Activated CD4-positive, alpha-beta memory T cell treated with anti-CD3 and anti-CD28 coated beads for 36 hours (primary cell): ENCODE data around the gene DHX58. TPM values are rescaled to one million over a fixed set of nuclear protein-coding genes. Genes with fewer than 3 reads are reported as not detected.

Source experiments
- CTCF ChIA-PET: fragments of 350-600 bp; sonication (Branson Sonifier 250); formaldehyde crosslinking; loops from one replicate; lab custom pipeline; 2021; ENCODE audit warnings: antibody characterized with exemption, inconsistent platforms; lab: Charles Lee
- POLR2A ChIA-PET: fragments of 350-600 bp; sonication (Branson Sonifier 250); formaldehyde crosslinking; loops from one replicate; lab custom pipeline; 2021; ENCODE audit warnings: antibody characterized with exemption; lab: Charles Lee
- DNase-seq: peaks from one replicate; pipeline ENCODE4 v3.0.0-alpha.2; 2020
- H3K27ac Mint-ChIP-seq: one replicate; pipeline ENCODE4 v1.8.0; 2021; ENCODE audit warnings: mixed read lengths
- H3K27me3 Mint-ChIP-seq: one replicate; pipeline ENCODE4 v1.8.0; 2021; ENCODE audit warnings: mixed read lengths
- H3K36me3 Mint-ChIP-seq: one replicate; pipeline ENCODE4 v1.8.0; 2021; ENCODE audit warnings: mixed read lengths
- H3K4me1 Mint-ChIP-seq: one replicate; pipeline ENCODE4 v1.8.0; 2021; ENCODE audit warnings: low read depth, mixed read lengths
- H3K4me3 Mint-ChIP-seq: one replicate; pipeline ENCODE4 v1.8.0; 2021; ENCODE audit warnings: mild to moderate bottlenecking, mixed read lengths
- H3K9me3 Mint-ChIP-seq: one replicate; pipeline ENCODE4 v1.8.0; 2021; ENCODE audit warnings: mixed read lengths
- intact Hi-C: fragments of 100-400 bp; cut with micrococcal nuclease; formaldehyde crosslinking; loops from one replicate; pipeline ENCODE4 v1.15.1; 2023
- total RNA-seq, 2 experiments: library from RNA; stranded (reverse); gene quantifications; one replicate each; pipeline ENCODE4 v1.2.3, GENCODE V29; 2021

The DHX58 gene
- total RNA-seq, 2 experiments from 2014 or later = 38.1 to 38.4 TPM

- H3K9me3 Mint-ChIP-seq = no peaks in the 10 kb centered on the region
- peaks cover 5% of the 10 kb centered on the region for H3K4me1 Mint-ChIP-seq
- POLR2A ChIA-PET = no interaction called here
- intact Hi-C loops = no loop called here
- no peaks in the 10 kb centered on the region for H3K36me3 Mint-ChIP-seq
- no peak overlapping the region for H3K27ac Mint-ChIP-seq
- no peak overlapping the region for H3K4me3 Mint-ChIP-seq
- DNase-seq = no peak
- CTCF ChIA-PET = interaction anchor here (1.5 to 2.8 kb wide), 2 partner anchors 41 to 98 kb away, joined by 3 to 7 read pairs; no protein-coding TSS in a partner anchor
- peaks cover 7% of the 10 kb centered on the region for H3K27me3 Mint-ChIP-seq
These were observed 52.3 kb downstream of the DHX58 start for GRCh38 chr17:42060231-42060630.

DNA sequence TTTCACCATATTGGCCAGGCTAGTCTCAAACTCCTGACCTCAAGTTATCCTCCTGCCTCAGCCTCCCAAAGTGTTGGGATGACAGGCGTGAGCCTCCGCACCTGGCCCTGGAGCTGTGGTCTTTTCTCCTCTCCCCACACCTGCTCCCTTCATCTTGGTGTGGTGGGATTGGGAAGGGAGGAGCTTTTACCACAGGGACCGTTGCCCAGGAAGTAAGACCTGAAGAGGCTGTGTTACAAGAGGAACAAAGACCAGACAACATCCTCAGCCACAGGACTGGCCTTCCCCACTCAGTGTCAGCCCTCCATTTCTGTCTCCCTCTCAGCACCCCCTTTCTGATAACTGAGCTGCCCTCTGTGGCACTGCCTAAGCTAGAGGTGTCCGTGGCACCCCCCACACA lies 52.7 kb downstream of the DHX58 start:
- no peak overlapping the region for H3K4me3 Mint-ChIP-seq
- no peaks in the 10 kb centered on the region for H3K9me3 Mint-ChIP-seq
- no peak for DNase-seq
- no peaks in the 10 kb centered on the region for H3K36me3 Mint-ChIP-seq
- ChIA-PET CTCF (interaction anchor here (2.8 kb wide), 1 partner anchor 42 kb away, joined by 7 read pairs; no protein-coding TSS in a partner anchor), POLR2A (no interaction called here)
- H3K4me1 Mint-ChIP-seq = peaks cover 5% of the 10 kb centered on the region
- no peak overlapping the region for H3K27ac Mint-ChIP-seq
- intact Hi-C loops = no loop called here
- peaks cover 11% of the 10 kb centered on the region for H3K27me3 Mint-ChIP-seq

GRCh38 chr17:42058063-42058462 lies 54.5 kb downstream of the DHX58 start:
- Mint-ChIP-seq H3K27ac (no peak overlapping the region), H3K27me3 (peaks cover 22% of the 10 kb centered on the region), H3K4me1 (no peaks in the 10 kb centered on the region), H3K4me3 (no peak overlapping the region), H3K36me3 (no peaks in the 10 kb centered on the region), H3K9me3 (no peaks in the 10 kb centered on the region)
- intact Hi-C loops = no loop called here
- no peak for DNase-seq
- ChIA-PET CTCF (interaction anchor here (1.6 kb wide), 1 partner anchor 9 kb away, joined by 4 read pairs; no protein-coding TSS in a partner anchor), POLR2A (no interaction called here)

GRCh38 chr17:42056635-42057034 lies 55.9 kb downstream of the DHX58 start:
- DNase-seq = no peak
- no peak overlapping the region for H3K27ac Mint-ChIP-seq
- ChIA-PET POLR2A (no interaction called here), CTCF (interaction anchor here (1.0 to 2.5 kb wide), 4 partner anchors 11 to 45 kb away, joined by 3 to 10 read pairs (median 4); partner anchors contain the start of gene NKIRAS2)
- intact Hi-C loops = no loop called here
- H3K27me3 Mint-ChIP-seq = peaks cover 33% of the 10 kb centered on the region
- H3K4me1 Mint-ChIP-seq = no peaks in the 10 kb centered on the region
- H3K36me3 Mint-ChIP-seq = no peaks in the 10 kb centered on the region
- H3K4me3 Mint-ChIP-seq = no peak overlapping the region
- no peaks in the 10 kb centered on the region for H3K9me3 Mint-ChIP-seq

DNA sequence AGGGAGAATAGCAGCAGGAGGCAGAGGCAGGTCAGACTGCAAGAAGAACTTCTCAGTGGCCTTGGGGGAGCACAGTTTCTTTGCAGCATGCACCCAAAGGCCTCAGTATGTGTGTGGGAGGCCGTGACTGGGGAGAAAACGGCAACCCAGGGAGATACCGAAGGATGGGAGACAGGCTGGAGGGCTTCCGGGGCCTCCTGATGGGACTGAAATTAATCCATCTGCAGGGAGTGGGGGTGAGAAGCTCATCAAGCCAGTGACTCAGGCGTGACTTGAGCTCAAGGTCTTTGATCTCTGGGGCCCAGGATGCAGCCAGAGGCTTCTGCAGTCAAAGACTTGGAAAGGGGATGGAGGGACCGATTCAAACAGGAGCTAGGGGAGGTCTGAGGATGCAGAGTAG lies 57.0 kb downstream of the DHX58 start:
- Mint-ChIP-seq H3K27me3 (peaks cover 42% of the 10 kb centered on the region), H3K36me3 (no peaks in the 10 kb centered on the region), H3K27ac (no peak overlapping the region), H3K4me3 (no peak overlapping the region), H3K9me3 (no peaks in the 10 kb centered on the region), H3K4me1 (peaks cover 3% of the 10 kb centered on the region)
- ChIA-PET CTCF (interaction anchor here (1.1 to 2.5 kb wide), 3 partner anchors 12 to 46 kb away, joined by 3 to 10 read pairs (median 6); no protein-coding TSS in a partner anchor), POLR2A (no interaction called here)
- no peak for DNase-seq
- intact Hi-C loops = no loop called here

DNA sequence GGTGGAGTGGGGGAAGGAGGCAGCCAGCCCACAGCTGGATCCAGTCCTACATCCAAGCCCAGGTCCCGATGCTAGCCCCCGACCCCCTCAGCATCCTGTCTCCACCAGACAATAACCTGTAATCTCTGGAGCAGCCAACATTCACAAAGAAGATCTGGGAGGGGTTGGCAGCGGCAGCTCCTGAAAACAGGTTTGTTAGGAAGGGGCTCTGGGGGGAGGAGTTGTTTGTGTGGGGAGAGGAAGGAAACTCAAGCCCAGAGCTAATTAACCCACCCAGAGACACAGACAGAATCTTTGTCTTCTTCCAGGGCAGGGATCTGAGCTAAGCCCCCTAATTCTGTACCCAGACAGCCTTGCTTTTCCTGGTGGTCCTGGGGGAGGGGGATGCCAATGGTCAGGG lies 57.5 kb downstream of the DHX58 start:
- no peaks in the 10 kb centered on the region for H3K9me3 Mint-ChIP-seq
- ChIA-PET CTCF (interaction anchor here (1.9 to 2.5 kb wide), 2 partner anchors 12 to 30 kb away, joined by 6 to 10 read pairs; no protein-coding TSS in a partner anchor), POLR2A (no interaction called here)
- H3K27ac Mint-ChIP-seq = no peak overlapping the region
- peaks cover 4% of the 10 kb centered on the region for H3K4me1 Mint-ChIP-seq
- H3K27me3 Mint-ChIP-seq = peaks cover 42% of the 10 kb centered on the region
- DNase-seq = no peak
- intact Hi-C loops = no loop called here
- H3K36me3 Mint-ChIP-seq = no peaks in the 10 kb centered on the region
- H3K4me3 Mint-ChIP-seq = no peak overlapping the region

GRCh38 chr17:42053731-42054500 lies 58.6 kb downstream of the DHX58 start:
- no peak for DNase-seq
- ChIA-PET POLR2A (no interaction called here), CTCF (interaction anchor here (0.6 to 2.5 kb wide), 4 partner anchors 14 to 91 kb away, joined by 4 to 10 read pairs (median 4); no protein-coding TSS in a partner anchor)
- Mint-ChIP-seq H3K4me3 (no peak overlapping the region), H3K36me3 (no peaks in the 10 kb centered on the region), H3K9me3 (no peaks in the 10 kb centered on the region), H3K27me3 (peaks cover 42% of the 10 kb centered on the region), H3K4me1 (peaks cover 6% of the 10 kb centered on the region), H3K27ac (no peak overlapping the region)
- intact Hi-C loops = no loop called here

DNA sequence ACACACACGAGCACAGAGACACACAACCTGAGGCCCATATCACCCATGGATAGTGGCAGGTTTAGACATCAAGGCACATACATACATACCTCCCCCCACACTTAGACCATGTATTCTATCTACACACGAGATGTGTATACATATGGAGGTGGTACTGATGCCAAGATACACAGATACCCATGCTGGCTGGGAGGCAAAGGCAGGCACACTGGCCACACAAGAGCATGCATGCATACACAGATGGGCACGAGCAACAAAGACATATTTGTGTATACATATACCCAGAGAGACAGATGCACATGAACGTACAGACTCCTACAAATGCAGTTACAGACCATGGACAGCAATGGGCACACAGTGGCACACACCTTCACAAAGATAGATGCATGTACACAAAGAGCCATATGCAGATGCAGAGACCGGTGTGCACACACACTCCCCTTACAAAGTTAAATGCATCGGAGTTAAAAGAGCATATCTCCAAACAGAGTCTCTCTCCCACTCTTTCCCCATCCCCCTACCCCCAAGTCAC lies 60.1 kb downstream of the DHX58 start:
- Mint-ChIP-seq H3K4me3 (no peak overlapping the region), H3K27ac (no peak overlapping the region), H3K36me3 (no peaks in the 10 kb centered on the region), H3K9me3 (no peaks in the 10 kb centered on the region), H3K27me3 (peaks cover 42% of the 10 kb centered on the region), H3K4me1 (peaks cover 6% of the 10 kb centered on the region)
- POLR2A ChIA-PET = no interaction called here
- intact Hi-C loops = no loop called here
- CTCF ChIA-PET = interaction anchor here (2.1 kb wide), 1 partner anchor 28 kb away, joined by 11 read pairs; no protein-coding TSS in a partner anchor
- no peak for DNase-seq

DNA sequence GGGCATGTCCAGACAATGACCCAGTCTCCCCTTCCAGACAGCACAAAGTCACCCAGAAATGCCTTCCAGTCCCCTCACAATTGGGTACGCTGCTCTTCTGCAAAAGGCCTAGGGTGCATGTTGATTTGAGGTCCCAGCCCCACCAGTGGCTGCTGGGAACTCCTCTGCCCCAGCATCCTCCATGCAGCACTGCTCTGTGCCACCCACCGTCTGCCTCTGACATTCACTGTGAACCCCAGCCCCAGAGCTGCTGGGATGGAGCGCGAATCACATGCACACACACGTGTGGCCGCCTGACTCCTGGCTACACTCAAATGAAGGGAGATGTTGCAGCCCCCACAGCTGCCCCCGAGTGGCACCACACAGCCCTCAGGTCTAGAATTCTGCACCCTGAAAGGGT lies 60.9 kb downstream of the DHX58 start:
- H3K36me3 Mint-ChIP-seq = no peaks in the 10 kb centered on the region
- peaks cover 6% of the 10 kb centered on the region for H3K4me1 Mint-ChIP-seq
- H3K27ac Mint-ChIP-seq = no peak overlapping the region
- POLR2A ChIA-PET = no interaction called here
- H3K4me3 Mint-ChIP-seq = no peak overlapping the region
- H3K9me3 Mint-ChIP-seq = no peaks in the 10 kb centered on the region
- DNase-seq = no peak
- H3K27me3 Mint-ChIP-seq = peaks cover 42% of the 10 kb centered on the region
- intact Hi-C loops = no loop called here
- CTCF ChIA-PET = interaction anchor here (1.3 to 2.1 kb wide), 2 partner anchors 27 to 34 kb away, joined by 4 to 11 read pairs; partner anchors contain the start of gene DNAJC7

Other genes with a start within 250 kb of the DHX58 start
- gene KLHL11, start 247.3 kb downstream of the DHX58 start, total RNA-seq = 10 to 100 TPM; 23.6 to 25.2 TPM
- gene ACLY, start 193.8 kb downstream of the DHX58 start, total RNA-seq = 100 to 1,000 TPM; 186 to 203 TPM
- gene ODAD4, start 182.1 kb downstream of the DHX58 start, total RNA-seq = 1 to 10 TPM in 1 of 2 experiments, under 1 TPM in 1; 0.77 to 1.4 TPM
- gene CNP, start 145.9 kb downstream of the DHX58 start, total RNA-seq = 10 to 100 TPM; 66.6 to 68.0 TPM
- 10 to 100 TPM; 79.7 to 80.9 TPM for gene DNAJC7, start 95.3 kb downstream of the DHX58 start, total RNA-seq
- gene NKIRAS2, start 92.6 kb downstream of the DHX58 start, total RNA-seq = 10 to 100 TPM; 15.6 to 16.1 TPM
- gene C17orf113, start 62.1 kb downstream of the DHX58 start, total RNA-seq = under 1 TPM; 0.15 to 0.26 TPM
- gene ZNF385C, start 14.2 kb downstream of the DHX58 start, total RNA-seq = under 1 TPM in 1 of 2 experiments, not detected in 1; 0.10 TPM
- 10 to 100 TPM; 38.6 to 41.0 TPM for gene KAT2A, start 8.7 kb upstream of the DHX58 start, total RNA-seq
- gene HSPB9, start 10.1 kb upstream of the DHX58 start, total RNA-seq = not detected
- gene RAB5C, start 42.3 kb upstream of the DHX58 start, total RNA-seq = 10 to 100 TPM; 47.8 to 52.4 TPM
- under 1 TPM; 0.39 to 0.40 TPM for gene KCNH4, start 68.4 kb upstream of the DHX58 start, total RNA-seq
- not detected for gene HCRT, start 72.7 kb upstream of the DHX58 start, total RNA-seq
- 10 to 100 TPM; 13.1 to 13.5 TPM for gene GHDC, start 81.8 kb upstream of the DHX58 start, total RNA-seq
- gene STAT5B, start 163.7 kb upstream of the DHX58 start, total RNA-seq = 100 to 1,000 TPM; 192 to 195 TPM
- 100 to 1,000 TPM; 211 to 215 TPM for gene STAT5A, start 175.8 kb upstream of the DHX58 start, total RNA-seq